ENCODE data around the gene PRAF2.

DNA sequence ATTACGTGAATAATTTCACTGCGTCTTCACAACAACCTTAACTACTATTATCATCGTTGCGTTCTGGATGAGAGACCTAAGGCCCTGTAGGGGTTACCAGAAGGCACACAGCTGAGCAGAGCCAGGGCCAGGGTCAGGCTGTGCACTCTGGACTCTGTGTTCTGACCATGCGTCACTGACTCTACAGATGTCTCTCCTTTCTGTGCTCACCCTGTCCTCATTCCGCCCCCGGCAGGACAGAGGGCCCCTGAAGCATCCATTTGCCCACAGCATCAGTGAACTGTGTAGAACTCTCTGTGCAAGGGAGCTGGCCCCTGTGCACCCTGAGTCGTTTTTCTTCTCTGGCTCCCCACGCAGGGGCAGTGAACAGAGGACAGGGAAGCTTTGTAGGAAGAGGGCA is 28.4 kb upstream of the PRAF2 start:
- TF ChIP-seq PHF8 (CRISPR knock-in tag; IDR thresholded peaks at IDR 0.05), result no peak
- peak; percentile 55 for TF ChIP-seq ZFX (CRISPR knock-in tag; IDR thresholded peaks at IDR 0.05; ENCODE audit: low read depth)
- no peak for TF ChIP-seq ARHGAP35 (CRISPR knock-in tag; IDR thresholded peaks at IDR 0.05; ENCODE audit: borderline replicate concordance)
- TF ChIP-seq ZNF496 (CRISPR knock-in tag; IDR thresholded peaks at IDR 0.05; ENCODE audit: insufficient replicate concordance), result no peak
- TF ChIP-seq, protein P1, sequence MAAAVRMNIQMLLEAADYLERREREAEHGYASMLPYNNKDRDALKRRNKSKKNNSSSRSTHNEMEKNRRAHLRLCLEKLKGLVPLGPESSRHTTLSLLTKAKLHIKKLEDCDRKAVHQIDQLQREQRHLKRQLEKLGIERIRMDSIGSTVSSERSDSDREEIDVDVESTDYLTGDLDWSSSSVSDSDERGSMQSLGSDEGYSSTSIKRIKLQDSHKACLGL (CRISPR knock-in tag; IDR thresholded peaks at IDR 0.05), result no peak
- TF ChIP-seq, protein P2, sequence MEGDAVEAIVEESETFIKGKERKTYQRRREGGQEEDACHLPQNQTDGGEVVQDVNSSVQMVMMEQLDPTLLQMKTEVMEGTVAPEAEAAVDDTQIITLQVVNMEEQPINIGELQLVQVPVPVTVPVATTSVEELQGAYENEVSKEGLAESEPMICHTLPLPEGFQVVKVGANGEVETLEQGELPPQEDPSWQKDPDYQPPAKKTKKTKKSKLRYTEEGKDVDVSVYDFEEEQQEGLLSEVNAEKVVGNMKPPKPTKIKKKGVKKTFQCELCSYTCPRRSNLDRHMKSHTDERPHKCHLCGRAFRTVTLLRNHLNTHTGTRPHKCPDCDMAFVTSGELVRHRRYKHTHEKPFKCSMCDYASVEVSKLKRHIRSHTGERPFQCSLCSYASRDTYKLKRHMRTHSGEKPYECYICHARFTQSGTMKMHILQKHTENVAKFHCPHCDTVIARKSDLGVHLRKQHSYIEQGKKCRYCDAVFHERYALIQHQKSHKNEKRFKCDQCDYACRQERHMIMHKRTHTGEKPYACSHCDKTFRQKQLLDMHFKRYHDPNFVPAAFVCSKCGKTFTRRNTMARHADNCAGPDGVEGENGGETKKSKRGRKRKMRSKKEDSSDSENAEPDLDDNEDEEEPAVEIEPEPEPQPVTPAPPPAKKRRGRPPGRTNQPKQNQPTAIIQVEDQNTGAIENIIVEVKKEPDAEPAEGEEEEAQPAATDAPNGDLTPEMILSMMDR (CRISPR knock-in tag; IDR thresholded peaks at IDR 0.05), result peak; percentile 30; the same call in 1 of the 2 replicates
- no peak for TF ChIP-seq RELA (CRISPR knock-in tag; IDR thresholded peaks at IDR 0.05)
- TF ChIP-seq EHMT2 (IDR thresholded peaks at IDR 0.05; ENCODE audit: borderline replicate concordance, low read depth, low read length), result no peak
- no peak for TF ChIP-seq NAIF1 (CRISPR knock-in tag; IDR thresholded peaks at IDR 0.05; ENCODE audit: borderline replicate concordance)
- TF ChIP-seq ZFP37 (CRISPR knock-in tag; IDR thresholded peaks at IDR 0.05; ENCODE audit: borderline replicate concordance), result no peak
- TF ChIP-seq ZNF556 (CRISPR knock-in tag; IDR thresholded peaks at IDR 0.05; ENCODE audit: borderline replicate concordance), result no peak
